A549 treated with GW870086 at 1 μM for 4 hours (cell line): ENCODE data around the gene SMC4. TPM values are rescaled to one million over a fixed set of nuclear protein-coding genes. Genes with fewer than 3 reads are reported as not detected.

Experiments
- total RNA-seq: library from RNA; stranded (reverse); fragments of 200-300 nt; extraction: Qiagen RNA extraction; gene quantifications from 5 replicates; pipeline ENCODE4 v1.2.3, GENCODE V29; 2022; ENCODE audit warnings: low read depth

The SMC4 gene
- 78.5 to 103 TPM (median 85.7 TPM) in 5 replicates for total RNA-seq

GRCh38 chr3:160399125-160400029, at the start of gene SMC4, which contains the start of gene IFT80:
Gene SMC4, plus strand, starts transcription at chr3:160399650. Its CDS starts 1,177 bp downstream, at chr3:160400827.
Gene IFT80, minus strand, starts transcription at chr3:160399225. Its CDS starts 14,625 bp downstream, at chr3:160384600.

GRCh38 chr3:160449636-160450598, 50.5 kb downstream of the SMC4 start, which contains the start of gene TRIM59:
Gene TRIM59, minus strand, starts transcription at chr3:160449786. Its CDS starts 10,603 bp downstream, at chr3:160439183.

Other genes with a start within 250 kb of the SMC4 start
- gene C3orf80, start 174.2 kb upstream of the SMC4 start, total RNA-seq = 1.3 to 1.8 TPM (median 1.4 TPM) in 5 replicates
- 8.2 to 15.6 TPM (median 12.2 TPM) in 5 replicates for gene IFT80, start 425 bp upstream of the SMC4 start, total RNA-seq
- 6.3 to 12.4 TPM (median 9.0 TPM) in 5 replicates for gene TRIM59, start 50.1 kb downstream of the SMC4 start, total RNA-seq
- 24.4 to 37.2 TPM (median 30.5 TPM) in 5 replicates for gene KPNA4, start 165.9 kb downstream of the SMC4 start, total RNA-seq